Pancreas (tissue), 10 donors: Measurements from ENCODE around the gene TRIM54. TPM values are rescaled to one million over a fixed set of nuclear protein-coding genes. Genes with fewer than 3 reads are reported as not detected.

Experiments used
- ATAC-seq, 4 donors: fragments of 200-7000 bp; cut with Tn5 transposase; one replicate each; pipeline versions ENCODE4 v1.8.0 to v1.9.1; 2020; ENCODE audit warnings: mild to moderate bottlenecking in 4 of 4, moderate library complexity in 4 of 4
- DNase-seq, 6 donors: peaks; one replicate each; pipeline ENCODE4 v3.0.0-alpha.2; 2020
- FAIRE-seq: peaks from 2 replicates; lab custom pipeline; 2012; peaks lifted over from hg19 to GRCh38; lab: Jason Lieb, UNC
- H3K27ac ChIP-seq, 4 donors: fragments of 200-600 bp; sonication (generic); 1 replicate in 3 of 4; 2 replicates in 1 of 4; pipeline versions ENCODE4 v1.5.0 to v1.8.0; 2020
- H3K27me3 ChIP-seq, 4 donors: fragments of 200-600 bp; one replicate each; pipeline ENCODE4 v1.8.0; 2021
- H3K36me3 ChIP-seq, 3 donors: fragments of 200-600 bp; sonication (generic) in 1 of 3; one replicate each; pipeline versions ENCODE4 v1.5.0 to v1.8.0; 2020 to 2021
- H3K4me1 ChIP-seq, 3 donors: fragments of 200-600 bp; one replicate each; pipeline ENCODE4 v1.8.0; 2021
- H3K4me3 ChIP-seq, 4 donors: fragments of 200-600 bp; sonication (generic) in 2 of 4; one replicate each; pipeline versions ENCODE4 v1.5.0 to v1.8.0; 2020 to 2021
- H3K9me3 ChIP-seq, 4 donors: fragments of 200-600 bp; one replicate each; pipeline ENCODE4 v1.8.0; 2021
- WGBS, 2 donors: extraction: QIAGEN DNeasy Blood & Tissue Kit; methylation state at CpG; one replicate each; pipeline ENCODE4 v1.1.7; 2013; 5-methylcytosine and 5-hydroxymethylcytosine counted together
- intact Hi-C, 3 donors: fragments of 100-400 bp; cut with DNase I; formaldehyde crosslinking; loops; one replicate each; pipeline versions ENCODE4 v1.11.1 to v1.14.2; 2022
- polyA plus RNA-seq, 2 donors: library from polyadenylated mRNA; stranded (reverse); fragments of 200-250 nt; gene quantifications; one replicate each; pipeline ENCODE4 v1.2.3, GENCODE V29; 2013
- total RNA-seq, 6 donors: library from RNA; stranded (reverse); fragmentation: NEBNext Ultra II Directional in 4 of 6; extraction: Animal tissue kit (Norgen Biotek cat#: 25700) in 4 of 6; gene quantifications; one replicate each; pipeline versions ENCODE4 v1.2.1 to v1.2.4, GENCODE V29; 2021 to 2023
- TF ChIP-seq, protein P1 (sequence below), 4 donors: fragments of 200-600 bp; sonication (generic) in 3 of 4; IDR thresholded peaks; one replicate each; pipeline versions ENCODE4 v1.5.0 to v1.8.0; 2021; ENCODE audit warnings: antibody characterized with exemption in 4 of 4
- donor health status: healthy with polysubstance abuse.
- donor health status: DM: no; HTN: no; CAD: no; lungs with moderate emphysema.
- donor health status: DM: no; HTN: no; CAD: no.
- donor health status: control.
- donor health status: control.
- donor health status: Bipolar disorder and iron deficiency.
- donor health status: DM: yes; HTN: yes; CAD: no.
- donor health status: DM: no; HTN: no; CAD: no.
- donor health status: DM: no; HTN: no; CAD: no.
- donor health status: DM: yes; HTN: yes; CAD: no.

TRIM54 gene
- total and polyA plus RNA-seq, 8 donors: 0.08 to 1.1 (median 0.29) TPM

GRCh38 chr2:27261926-27262298 lies 20.3 kb upstream of the TRIM54 start:
- 9% methylated on average over 10 to 40 of the region's 40 CpGs for WGBS, 2 donors
- peak in 1 of 6 donors; percentile 56 for DNase-seq
- no peak for ATAC-seq
- Histone ChIP-seq H3K4me3 (peak overlapping the region in 2 of 4 donors; percentile 39 to 59), H3K27ac (no peak overlapping the region), H3K4me1 (peaks cover 0 to 6% (median 4%) of the 10 kb centered on the region in 3 donors), H3K9me3 (no peaks in the 10 kb centered on the region), H3K27me3 (peaks cover 0 to 20% (median 0%) of the 10 kb centered on the region in 4 donors), H3K36me3 (no peaks in the 10 kb centered on the region)
- no peak for FAIRE-seq
- TF ChIP-seq, protein P1, sequence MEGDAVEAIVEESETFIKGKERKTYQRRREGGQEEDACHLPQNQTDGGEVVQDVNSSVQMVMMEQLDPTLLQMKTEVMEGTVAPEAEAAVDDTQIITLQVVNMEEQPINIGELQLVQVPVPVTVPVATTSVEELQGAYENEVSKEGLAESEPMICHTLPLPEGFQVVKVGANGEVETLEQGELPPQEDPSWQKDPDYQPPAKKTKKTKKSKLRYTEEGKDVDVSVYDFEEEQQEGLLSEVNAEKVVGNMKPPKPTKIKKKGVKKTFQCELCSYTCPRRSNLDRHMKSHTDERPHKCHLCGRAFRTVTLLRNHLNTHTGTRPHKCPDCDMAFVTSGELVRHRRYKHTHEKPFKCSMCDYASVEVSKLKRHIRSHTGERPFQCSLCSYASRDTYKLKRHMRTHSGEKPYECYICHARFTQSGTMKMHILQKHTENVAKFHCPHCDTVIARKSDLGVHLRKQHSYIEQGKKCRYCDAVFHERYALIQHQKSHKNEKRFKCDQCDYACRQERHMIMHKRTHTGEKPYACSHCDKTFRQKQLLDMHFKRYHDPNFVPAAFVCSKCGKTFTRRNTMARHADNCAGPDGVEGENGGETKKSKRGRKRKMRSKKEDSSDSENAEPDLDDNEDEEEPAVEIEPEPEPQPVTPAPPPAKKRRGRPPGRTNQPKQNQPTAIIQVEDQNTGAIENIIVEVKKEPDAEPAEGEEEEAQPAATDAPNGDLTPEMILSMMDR (IDR thresholded peaks at IDR 0.05): no peak
- intact Hi-C loops: no loop called here

DNA sequence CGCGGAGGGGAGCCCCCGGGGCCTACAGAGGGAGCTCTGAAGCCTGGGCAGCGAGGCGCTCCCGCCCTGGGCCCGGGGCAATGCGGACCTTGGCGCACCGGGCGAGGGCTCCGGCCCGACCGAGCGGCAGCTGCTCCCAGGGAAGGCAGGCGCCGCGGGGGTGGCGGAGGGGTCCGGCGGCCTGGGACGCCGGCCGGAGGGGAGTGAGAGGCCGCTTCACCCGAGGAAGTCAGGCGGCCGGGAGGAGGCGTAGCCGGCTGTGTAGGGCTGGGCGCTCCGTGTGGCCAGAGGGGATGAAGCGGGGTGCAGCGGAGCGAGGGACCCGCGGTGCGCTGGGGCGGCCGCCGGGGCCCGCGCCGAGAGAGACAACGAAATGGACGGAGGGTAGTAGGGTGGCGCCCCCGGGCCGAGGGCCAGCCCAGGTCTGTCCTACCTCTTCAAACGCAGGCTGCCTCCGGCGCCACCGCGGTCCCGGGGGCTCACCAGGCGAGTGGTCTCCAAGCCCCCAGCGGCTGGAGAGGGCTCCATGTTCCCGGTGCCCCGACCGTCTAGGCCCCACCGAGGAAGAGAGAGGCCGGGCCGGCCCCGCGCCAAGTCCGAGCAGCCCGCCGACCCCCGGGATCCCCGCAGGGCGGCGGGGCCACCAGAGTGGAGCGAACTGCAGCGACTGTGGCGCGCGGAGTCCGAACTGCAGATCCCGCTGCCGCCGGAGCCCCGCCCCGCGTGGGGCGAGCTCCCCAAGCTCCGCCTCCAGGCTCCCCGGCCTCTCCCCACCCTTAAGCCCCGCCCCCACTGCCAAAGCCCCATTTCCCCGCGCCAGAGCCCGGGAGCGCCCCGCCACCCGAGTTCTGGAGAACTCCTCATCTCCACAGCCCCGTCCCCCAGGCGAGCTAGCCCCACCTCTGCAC lies 19.6 kb upstream of the TRIM54 start, which contains the start of gene SLC30A3:
Gene SLC30A3 (minus strand): TSS at position 669 of the 908 bp plus-strand sequence. CDS start 141 bp downstream, at position 528.
- intact Hi-C loops: no loop called here
- H3K4me1 ChIP-seq: peaks cover 0 to 6% (median 4%) of the 10 kb centered on the region in 3 donors
- WGBS, 2 donors: 1% methylated on average over 43 to 96 of the region's 96 CpGs
- peak within 1 kb of the TSS; percentile 18 to 59 (median 37) for H3K4me3 ChIP-seq
- peak; percentile 40 to 78 (median 68) for DNase-seq
- peak; percentile 70 to 85 (median 78) for ATAC-seq
- H3K27ac ChIP-seq: no peak within 1 kb of the TSS
- H3K27me3 ChIP-seq: peaks cover 0 to 20% (median 0%) of the 10 kb centered on the region in 4 donors
- no peaks in the 10 kb centered on the region for H3K36me3 ChIP-seq
- FAIRE-seq: no peak
- no peaks in the 10 kb centered on the region for H3K9me3 ChIP-seq
- TF ChIP-seq, protein P1 (IDR thresholded peaks at IDR 0.05): no peak

- 3 to 4% methylated on average over 46 of the region's 46 CpGs for WGBS, 2 donors
- intact Hi-C loops: no loop called here
- Histone ChIP-seq H3K9me3 (no peaks in the 10 kb centered on the region), H3K4me3 (peak overlapping the region in 3 of 4 donors; percentile 35 to 59 (median 39)), H3K36me3 (no peaks in the 10 kb centered on the region), H3K27ac (no peak overlapping the region), H3K4me1 (peaks cover 0 to 6% (median 4%) of the 10 kb centered on the region in 3 donors), H3K27me3 (peaks cover 0 to 20% (median 0%) of the 10 kb centered on the region in 4 donors)
- no peak for ATAC-seq
- peak in 1 of 6 donors; percentile 54 for DNase-seq
- TF ChIP-seq, protein P1 (IDR thresholded peaks at IDR 0.05): no peak
- FAIRE-seq: no peak
Measured at GRCh38 chr2:27263287-27264252, 18.7 kb upstream of the TRIM54 start.

- FAIRE-seq (no peak), DNase-seq (no peak), ATAC-seq (peak; percentile 30 to 57 (median 49))
- no peaks in the 10 kb centered on the region for H3K9me3 ChIP-seq
- H3K4me3 ChIP-seq: peak overlapping the region in 1 of 4 donors; percentile 32
- intact Hi-C loops: no loop called here
- H3K36me3 ChIP-seq: no peaks in the 10 kb centered on the region
- peaks cover 0 to 20% (median 0%) of the 10 kb centered on the region in 4 donors for H3K27me3 ChIP-seq
- 0 to 1% methylated on average over 24 to 38 of the region's 38 CpGs for WGBS, 2 donors
- TF ChIP-seq, protein P1 (IDR thresholded peaks at IDR 0.05): no peak
- H3K4me1 ChIP-seq: peaks cover 0 to 6% (median 4%) of the 10 kb centered on the region in 3 donors
- H3K27ac ChIP-seq: no peak overlapping the region
Measured at GRCh38 chr2:27264253-27264752, 17.9 kb upstream of the TRIM54 start.
